GM10248 (cell line): ENCODE measurements around the gene B3GAT1.

Experiments used
- CTCF ChIA-PET: fragments of 300-600 bp; sonication (Branson Sonifier 250); formaldehyde crosslinking; extraction: SDS; loops from one replicate; lab custom pipeline; 2021; ENCODE audit warnings: antibody characterized with exemption; lab: Yijun Ruan, JAX
- POLR2A ChIA-PET: fragments of 350-650 bp; sonication (Branson Sonifier 250); formaldehyde crosslinking; extraction: SDS; loops from one replicate; lab custom pipeline; 2020; ENCODE audit warnings: antibody characterized with exemption; lab: Yijun Ruan, JAX
- DNase-seq: peaks from one replicate; pipeline ENCODE4 v3.0.0; 2012; ENCODE audit errors: extremely low spot score
- TF ChIP-seq, protein P1 (sequence below): IDR thresholded peaks from 2 replicates; pipeline ENCODE4 v1.5.1; 2012; ENCODE audit warnings: mild to moderate bottlenecking, low read depth; ENCODE audit errors: extremely low read depth, missing control alignments, control extremely low read depth

The B3GAT1 gene

GRCh38 chr11:134361661-134362060 is 50.4 kb downstream of the B3GAT1 start:
- DNase-seq = no peak
- TF ChIP-seq, protein P1, sequence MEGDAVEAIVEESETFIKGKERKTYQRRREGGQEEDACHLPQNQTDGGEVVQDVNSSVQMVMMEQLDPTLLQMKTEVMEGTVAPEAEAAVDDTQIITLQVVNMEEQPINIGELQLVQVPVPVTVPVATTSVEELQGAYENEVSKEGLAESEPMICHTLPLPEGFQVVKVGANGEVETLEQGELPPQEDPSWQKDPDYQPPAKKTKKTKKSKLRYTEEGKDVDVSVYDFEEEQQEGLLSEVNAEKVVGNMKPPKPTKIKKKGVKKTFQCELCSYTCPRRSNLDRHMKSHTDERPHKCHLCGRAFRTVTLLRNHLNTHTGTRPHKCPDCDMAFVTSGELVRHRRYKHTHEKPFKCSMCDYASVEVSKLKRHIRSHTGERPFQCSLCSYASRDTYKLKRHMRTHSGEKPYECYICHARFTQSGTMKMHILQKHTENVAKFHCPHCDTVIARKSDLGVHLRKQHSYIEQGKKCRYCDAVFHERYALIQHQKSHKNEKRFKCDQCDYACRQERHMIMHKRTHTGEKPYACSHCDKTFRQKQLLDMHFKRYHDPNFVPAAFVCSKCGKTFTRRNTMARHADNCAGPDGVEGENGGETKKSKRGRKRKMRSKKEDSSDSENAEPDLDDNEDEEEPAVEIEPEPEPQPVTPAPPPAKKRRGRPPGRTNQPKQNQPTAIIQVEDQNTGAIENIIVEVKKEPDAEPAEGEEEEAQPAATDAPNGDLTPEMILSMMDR = no peak
- CTCF ChIA-PET = interaction anchor here (0.7 kb wide), 1 partner anchor 24 kb away, joined by 3 read pairs; no protein-coding TSS in a partner anchor
- POLR2A ChIA-PET = no interaction called here

GRCh38 chr11:134360050-134360835 is 51.8 kb downstream of the B3GAT1 start:
- ChIA-PET POLR2A (no interaction called here), CTCF (interaction anchor here (1.0 to 1.8 kb wide), 3 partner anchors 9 to 219 kb away, joined by 3 to 9 read pairs (median 3); no protein-coding TSS in a partner anchor)
- TF ChIP-seq, protein P1 = peak; percentile 76
- peak; percentile 87 for DNase-seq

GRCh38 chr11:134359646-134360045 is 52.4 kb downstream of the B3GAT1 start:
- TF ChIP-seq, protein P1 = no peak
- no peak for DNase-seq
- CTCF ChIA-PET = interaction anchor here (0.9 to 1.8 kb wide), 4 partner anchors 9 to 366 kb away, joined by 3 to 9 read pairs (median 3); no protein-coding TSS in a partner anchor
- POLR2A ChIA-PET = no interaction called here

- no peak for DNase-seq
- POLR2A ChIA-PET = no interaction called here
- TF ChIP-seq, protein P1 = no peak
- CTCF ChIA-PET = interaction anchor here (0.9 to 1.8 kb wide), 4 partner anchors 9 to 366 kb away, joined by 3 to 9 read pairs (median 3); no protein-coding TSS in a partner anchor
Measured at GRCh38 chr11:134358856-134359490, 53.1 kb downstream of the B3GAT1 start.

DNA sequence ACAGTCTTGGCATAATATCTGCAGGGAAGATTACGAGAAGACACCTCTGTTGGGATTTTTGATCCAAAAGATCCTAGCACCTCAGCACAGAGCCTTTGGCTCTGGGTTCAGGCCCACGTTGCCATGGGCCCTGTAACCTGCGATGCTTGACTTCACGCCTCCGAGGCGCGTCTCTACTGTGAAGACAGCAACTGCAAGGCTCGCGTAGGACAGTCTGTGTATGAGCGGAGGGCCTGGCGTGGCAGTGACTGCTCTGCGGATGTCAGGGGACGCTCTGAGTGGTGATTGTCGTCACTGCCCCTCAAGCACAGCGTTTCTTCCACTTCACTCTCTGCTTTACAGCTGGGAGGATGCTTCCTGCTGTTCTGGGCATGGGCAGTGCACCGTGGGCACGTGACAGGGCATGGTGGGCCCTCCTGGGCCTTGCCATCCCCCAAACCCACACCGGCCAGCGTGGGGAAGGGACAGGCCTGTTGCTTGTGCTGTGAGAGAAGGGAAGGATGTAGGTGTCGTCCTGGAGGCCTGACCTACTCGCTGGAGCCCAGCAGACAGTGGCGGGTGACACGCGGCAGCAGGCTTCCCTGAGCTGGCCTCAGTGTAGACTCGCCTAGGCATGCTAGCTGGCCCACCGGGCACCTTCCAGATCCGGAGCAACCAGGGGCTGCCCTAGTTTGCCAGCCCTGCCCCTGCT is 53.7 kb downstream of the B3GAT1 start:
- CTCF ChIA-PET = interaction anchor here (0.9 kb wide), 1 partner anchor 367 kb away, joined by 3 read pairs; no protein-coding TSS in a partner anchor

GRCh38 chr11:134357545-134357839 is 54.5 kb downstream of the B3GAT1 start:
- ChIA-PET POLR2A (no interaction called here), CTCF (no interaction called here)
- TF ChIP-seq, protein P1 = no peak
- no peak for DNase-seq

More for the DNA sequence above, 53.7 kb downstream of the B3GAT1 start:
- no peak for DNase-seq
- POLR2A ChIA-PET = no interaction called here
- TF ChIP-seq, protein P1 = no peak
